Prostate gland (tissue), 2 donors: ENCODE measurements around the gene RAB3C.

Experiments used
- POLR2AphosphoS5 ChIP-seq: sonication (generic); formaldehyde crosslinking; IDR thresholded peaks from one replicate; pipeline ENCODE4 v1.6.1; 2017; ENCODE audit warnings: antibody characterized with exemption
- TF ChIP-seq, protein P1 (sequence below), 4 experiments: fragments of 200-600 bp in 2 of 4; fragments of 450-650 bp in 2 of 4; sonication (generic) in 2 of 4; IDR thresholded peaks; 1 replicate in 3 of 4; 2 replicates in 1 of 4; pipeline ENCODE4 v1.5.1; 2016 to 2019; ENCODE audit warnings: antibody characterized with exemption in 4 of 4, mild to moderate bottlenecking in 2 of 4, moderate library complexity in 2 of 4

DNA sequence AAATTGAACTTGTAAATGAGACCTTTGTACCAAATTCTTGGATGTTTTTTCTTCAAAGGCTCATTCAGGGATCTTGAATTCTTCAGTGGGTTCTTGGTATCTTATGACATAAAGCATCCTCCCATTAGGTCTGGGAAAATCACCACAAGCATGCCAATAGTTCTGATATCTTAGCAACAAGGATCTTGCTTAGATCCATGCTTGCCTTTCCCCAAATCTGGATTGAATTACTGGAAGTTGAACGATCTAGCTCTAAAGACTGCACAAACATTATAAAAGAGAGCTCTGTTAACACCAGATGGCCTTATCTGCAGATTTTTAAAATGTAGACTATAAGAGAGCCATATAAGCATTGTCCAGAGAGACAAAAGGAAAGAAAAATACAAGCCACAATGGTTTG is 266.3 kb downstream of the RAB3C start:
- TF ChIP-seq, protein P1, sequence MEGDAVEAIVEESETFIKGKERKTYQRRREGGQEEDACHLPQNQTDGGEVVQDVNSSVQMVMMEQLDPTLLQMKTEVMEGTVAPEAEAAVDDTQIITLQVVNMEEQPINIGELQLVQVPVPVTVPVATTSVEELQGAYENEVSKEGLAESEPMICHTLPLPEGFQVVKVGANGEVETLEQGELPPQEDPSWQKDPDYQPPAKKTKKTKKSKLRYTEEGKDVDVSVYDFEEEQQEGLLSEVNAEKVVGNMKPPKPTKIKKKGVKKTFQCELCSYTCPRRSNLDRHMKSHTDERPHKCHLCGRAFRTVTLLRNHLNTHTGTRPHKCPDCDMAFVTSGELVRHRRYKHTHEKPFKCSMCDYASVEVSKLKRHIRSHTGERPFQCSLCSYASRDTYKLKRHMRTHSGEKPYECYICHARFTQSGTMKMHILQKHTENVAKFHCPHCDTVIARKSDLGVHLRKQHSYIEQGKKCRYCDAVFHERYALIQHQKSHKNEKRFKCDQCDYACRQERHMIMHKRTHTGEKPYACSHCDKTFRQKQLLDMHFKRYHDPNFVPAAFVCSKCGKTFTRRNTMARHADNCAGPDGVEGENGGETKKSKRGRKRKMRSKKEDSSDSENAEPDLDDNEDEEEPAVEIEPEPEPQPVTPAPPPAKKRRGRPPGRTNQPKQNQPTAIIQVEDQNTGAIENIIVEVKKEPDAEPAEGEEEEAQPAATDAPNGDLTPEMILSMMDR (IDR thresholded peaks at IDR 0.05): no peak
- TF ChIP-seq POLR2AphosphoS5: no peak
